22Rv1 (cell line): Measurements from ENCODE around the gene SETBP1.

Experiments
- ZFX ChIP-seq: fragments of 450-650 bp; IDR thresholded peaks from 2 replicates; pipeline ENCODE4 v1.6.1; 2017; ENCODE audit warnings: antibody characterized with exemption, borderline replicate concordance
- TF ChIP-seq, protein P1 (sequence below): fragments of 450-650 bp; IDR thresholded peaks from 2 replicates; pipeline ENCODE4 v1.5.1; 2017; ENCODE audit warnings: mild to moderate bottlenecking

- TF ChIP-seq, protein P1, sequence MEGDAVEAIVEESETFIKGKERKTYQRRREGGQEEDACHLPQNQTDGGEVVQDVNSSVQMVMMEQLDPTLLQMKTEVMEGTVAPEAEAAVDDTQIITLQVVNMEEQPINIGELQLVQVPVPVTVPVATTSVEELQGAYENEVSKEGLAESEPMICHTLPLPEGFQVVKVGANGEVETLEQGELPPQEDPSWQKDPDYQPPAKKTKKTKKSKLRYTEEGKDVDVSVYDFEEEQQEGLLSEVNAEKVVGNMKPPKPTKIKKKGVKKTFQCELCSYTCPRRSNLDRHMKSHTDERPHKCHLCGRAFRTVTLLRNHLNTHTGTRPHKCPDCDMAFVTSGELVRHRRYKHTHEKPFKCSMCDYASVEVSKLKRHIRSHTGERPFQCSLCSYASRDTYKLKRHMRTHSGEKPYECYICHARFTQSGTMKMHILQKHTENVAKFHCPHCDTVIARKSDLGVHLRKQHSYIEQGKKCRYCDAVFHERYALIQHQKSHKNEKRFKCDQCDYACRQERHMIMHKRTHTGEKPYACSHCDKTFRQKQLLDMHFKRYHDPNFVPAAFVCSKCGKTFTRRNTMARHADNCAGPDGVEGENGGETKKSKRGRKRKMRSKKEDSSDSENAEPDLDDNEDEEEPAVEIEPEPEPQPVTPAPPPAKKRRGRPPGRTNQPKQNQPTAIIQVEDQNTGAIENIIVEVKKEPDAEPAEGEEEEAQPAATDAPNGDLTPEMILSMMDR = no peak
- no peak for TF ChIP-seq ZFX
Measured at GRCh38 chr18:44726059-44726421, 45.4 kb downstream of the SETBP1 start.
